SU-DHL-6 (cell line): ENCODE results near the gene RDH13.

Source experiments
- EZH2phosphoT487 ChIP-seq: fragments of 200-600 bp; sonication (generic), shearing (Covaris generic); conservative IDR thresholded peaks from 2 replicates; pipeline ENCODE4 v1.6.1; 2018; ENCODE audit warnings: mild to moderate bottlenecking, antibody characterized with exemption, low read length, moderate library complexity, mixed read lengths
- TF ChIP-seq, protein P1 (sequence below): fragments of 200-600 bp; sonication (generic); IDR thresholded peaks from one replicate; pipeline ENCODE4 v1.5.1; 2017; ENCODE audit warnings: antibody characterized with exemption, mild to moderate bottlenecking, low read length, moderate library complexity; ENCODE audit not compliant: insufficient read depth, poor library complexity, severe bottlenecking

- TF ChIP-seq, protein P1, sequence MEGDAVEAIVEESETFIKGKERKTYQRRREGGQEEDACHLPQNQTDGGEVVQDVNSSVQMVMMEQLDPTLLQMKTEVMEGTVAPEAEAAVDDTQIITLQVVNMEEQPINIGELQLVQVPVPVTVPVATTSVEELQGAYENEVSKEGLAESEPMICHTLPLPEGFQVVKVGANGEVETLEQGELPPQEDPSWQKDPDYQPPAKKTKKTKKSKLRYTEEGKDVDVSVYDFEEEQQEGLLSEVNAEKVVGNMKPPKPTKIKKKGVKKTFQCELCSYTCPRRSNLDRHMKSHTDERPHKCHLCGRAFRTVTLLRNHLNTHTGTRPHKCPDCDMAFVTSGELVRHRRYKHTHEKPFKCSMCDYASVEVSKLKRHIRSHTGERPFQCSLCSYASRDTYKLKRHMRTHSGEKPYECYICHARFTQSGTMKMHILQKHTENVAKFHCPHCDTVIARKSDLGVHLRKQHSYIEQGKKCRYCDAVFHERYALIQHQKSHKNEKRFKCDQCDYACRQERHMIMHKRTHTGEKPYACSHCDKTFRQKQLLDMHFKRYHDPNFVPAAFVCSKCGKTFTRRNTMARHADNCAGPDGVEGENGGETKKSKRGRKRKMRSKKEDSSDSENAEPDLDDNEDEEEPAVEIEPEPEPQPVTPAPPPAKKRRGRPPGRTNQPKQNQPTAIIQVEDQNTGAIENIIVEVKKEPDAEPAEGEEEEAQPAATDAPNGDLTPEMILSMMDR: no peak
- TF ChIP-seq EZH2phosphoT487: no peak
These were observed 29.7 kb upstream of the RDH13 start for GRCh38 chr19:55092423-55093318.
